BJ (cell line): ENCODE results near the gene KCND2. TPM values are rescaled to one million over a fixed set of nuclear protein-coding genes. Genes with fewer than 3 reads are reported as not detected.

ENCODE experiments used
- CTCF ChIA-PET: fragments of 350-600 bp; formaldehyde crosslinking; extraction: SDS; loops from one replicate; lab custom pipeline; 2021; ENCODE audit warnings: antibody characterized with exemption, inconsistent platforms; lab: Yijun Ruan, JAX
- POLR2A ChIA-PET: fragments of 300-600 bp; sonication (Branson Sonifier 250); formaldehyde crosslinking; extraction: SDS; loops from one replicate; lab custom pipeline; 2021; ENCODE audit warnings: antibody characterized with exemption; lab: Charles Lee
- DNase-seq: peaks from one replicate; pipeline ENCODE4 v3.0.0-alpha.2; 2011; ENCODE audit warnings: low read depth
- H3K27me3 ChIP-seq: 2 replicates; pipeline ENCODE4 v1.6.0; 2011; ENCODE audit warnings: low read length; ENCODE audit not compliant: control insufficient read depth, insufficient read depth
- H3K36me3 ChIP-seq: 2 replicates; pipeline ENCODE4 v1.5.1; 2011; ENCODE audit warnings: low read length; ENCODE audit not compliant: control insufficient read depth, insufficient read depth
- H3K4me3 ChIP-seq: 2 replicates; pipeline ENCODE4 v1.5.1; 2011; ENCODE audit warnings: low read depth, mild to moderate bottlenecking, control low read depth, low read length
- CTCF ChIP-seq: IDR thresholded peaks from 2 replicates; pipeline ENCODE4 v1.5.1; 2011; ENCODE audit warnings: low read depth, mild to moderate bottlenecking, control low read depth, inconsistent platforms, low read length, moderate library complexity; ENCODE audit not compliant: insufficient read depth
- polyA plus RNA-seq: library from polyadenylated mRNA; depleted of rRNA; stranded (reverse); fragments of >200 nt; gene quantifications from 2 replicates; pipeline ENCODE4 v1.2.3, GENCODE V29; 2011

KCND2 gene
- polyA plus RNA-seq, 1 experiment: not detected

GRCh38 chr7:120417244-120417979 is 144.4 kb downstream of the KCND2 start:
- no peak for TF ChIP-seq CTCF
- no peak for DNase-seq
- ChIA-PET POLR2A (no interaction called here), CTCF (no interaction called here)
- no peak overlapping the region for H3K4me3 ChIP-seq
- no peaks in the 10 kb centered on the region for H3K36me3 ChIP-seq
- no peaks in the 10 kb centered on the region for H3K27me3 ChIP-seq

- H3K27me3 ChIP-seq: no peaks in the 10 kb centered on the region
- no peak overlapping the region for H3K4me3 ChIP-seq
- no peak for DNase-seq
- ChIA-PET CTCF (no interaction called here), POLR2A (no interaction called here)
- H3K36me3 ChIP-seq: no peaks in the 10 kb centered on the region
- TF ChIP-seq CTCF: no peak
Observed at GRCh38 chr7:120421151-120421651, 148.2 kb downstream of the KCND2 start.

- Histone ChIP-seq H3K36me3 (no peaks in the 10 kb centered on the region), H3K27me3 (no peaks in the 10 kb centered on the region), H3K4me3 (no peak overlapping the region)
- no peak for DNase-seq
- no peak for TF ChIP-seq CTCF
- ChIA-PET POLR2A (no interaction called here), CTCF (no interaction called here)
Observed at GRCh38 chr7:120431016-120431415, 158.0 kb downstream of the KCND2 start.

GRCh38 chr7:120436487-120437060 is 163.6 kb downstream of the KCND2 start:
- CTCF ChIA-PET: no interaction called here
- Histone ChIP-seq H3K4me3 (no peak overlapping the region), H3K27me3 (no peaks in the 10 kb centered on the region), H3K36me3 (no peaks in the 10 kb centered on the region)
- DNase-seq: no peak
- no peak for TF ChIP-seq CTCF
- POLR2A ChIA-PET: no interaction called here

GRCh38 chr7:120441850-120442249 is 168.9 kb downstream of the KCND2 start:
- no peak for DNase-seq
- Histone ChIP-seq H3K4me3 (no peak overlapping the region), H3K36me3 (no peaks in the 10 kb centered on the region), H3K27me3 (no peaks in the 10 kb centered on the region)
- ChIA-PET CTCF (no interaction called here), POLR2A (no interaction called here)
- no peak for TF ChIP-seq CTCF
